Stimulated activated effector memory CD8-positive, alpha-beta T cell treated with anti-CD3 and anti-CD28 coated beads, Interleukin-12 subunit alpha, Interleukin-12 subunit beta, amount 100 ng/mL, for 72 hours (primary cell): ENCODE measurements around the gene THAP5.

Experiments used
- ATAC-seq: fragments of 150-1000 bp; cut with Tn5 transposase; 2 replicates; pipeline ENCODE4 v1.10.0; 2021
- DNase-seq, 2 donors: peaks; one replicate each; pipeline ENCODE4 v3.0.0; 2021 to 2022; ENCODE audit warnings: low spot score in 2 of 2
- H3K27ac Mint-ChIP-seq: one replicate; pipeline ENCODE4 v1.8.0; 2022; ENCODE audit warnings: mild to moderate bottlenecking, mixed read lengths
- H3K36me3 Mint-ChIP-seq: one replicate; pipeline ENCODE4 v1.8.0; 2022; ENCODE audit warnings: mild to moderate bottlenecking, mixed read lengths
- H3K4me1 Mint-ChIP-seq: one replicate; pipeline ENCODE4 v1.8.0; 2022; ENCODE audit warnings: mixed read lengths
- H3K4me3 Mint-ChIP-seq: one replicate; pipeline ENCODE4 v1.8.0; 2022; ENCODE audit warnings: mild to moderate bottlenecking, mixed read lengths
- H3K9me3 Mint-ChIP-seq: one replicate; pipeline ENCODE4 v1.8.0; 2022; ENCODE audit warnings: mixed read lengths

Gene THAP5

GRCh38 chr7:108528183-108528712 lies 41.3 kb downstream of the THAP5 start:
- Mint-ChIP-seq H3K4me1 (peaks cover 19% of the 10 kb centered on the region), H3K27ac (peak overlapping the region; percentile 16), H3K36me3 (peaks cover 17% of the 10 kb centered on the region), H3K4me3 (no peak overlapping the region), H3K9me3 (no peaks in the 10 kb centered on the region)
- DNase-seq (no peak), ATAC-seq (no peak)

GRCh38 chr7:108526768-108527017 lies 42.8 kb downstream of the THAP5 start:
- Mint-ChIP-seq H3K27ac (peak overlapping the region; percentile 98), H3K4me3 (peak overlapping the region; percentile 91), H3K9me3 (no peaks in the 10 kb centered on the region), H3K36me3 (peaks cover 28% of the 10 kb centered on the region), H3K4me1 (peaks cover 26% of the 10 kb centered on the region)
- no peak for DNase-seq
- ATAC-seq, result no peak

GRCh38 chr7:108525985-108526767 lies 43.3 kb downstream of the THAP5 start, which contains the start of gene PNPLA8:
Gene PNPLA8 (minus strand): TSS chr7:108526135. CDS start chr7:108515491, 10,644 bp downstream.
- Mint-ChIP-seq H3K4me1 (peaks cover 31% of the 10 kb centered on the region), H3K36me3 (peaks cover 33% of the 10 kb centered on the region), H3K9me3 (no peaks in the 10 kb centered on the region), H3K4me3 (peak within 1 kb of the TSS; percentile 91), H3K27ac (peak within 1 kb of the TSS; percentile 98)
- ATAC-seq, result peak; percentile 95
- DNase-seq, result peak; percentile 99 to 100

- ATAC-seq (peak; percentile 63), DNase-seq (no peak)
- H3K36me3 Mint-ChIP-seq, result peaks cover 39% of the 10 kb centered on the region
- peak overlapping the region; percentile 91 for H3K4me3 Mint-ChIP-seq
- H3K27ac Mint-ChIP-seq, result peak overlapping the region; percentile 98
- no peaks in the 10 kb centered on the region for H3K9me3 Mint-ChIP-seq
- H3K4me1 Mint-ChIP-seq, result peaks cover 36% of the 10 kb centered on the region
Measured at GRCh38 chr7:108525327-108525984, 44.0 kb downstream of the THAP5 start.

- ATAC-seq (no peak), DNase-seq (no peak)
- Mint-ChIP-seq H3K4me3 (no peak overlapping the region), H3K9me3 (no peaks in the 10 kb centered on the region), H3K36me3 (peaks cover 65% of the 10 kb centered on the region), H3K4me1 (peaks cover 39% of the 10 kb centered on the region), H3K27ac (no peak overlapping the region)
Measured at GRCh38 chr7:108522780-108523179, 46.7 kb downstream of the THAP5 start.

GRCh38 chr7:108517951-108518350 lies 51.6 kb downstream of the THAP5 start:
- H3K4me3 Mint-ChIP-seq, result no peak overlapping the region
- peaks cover 29% of the 10 kb centered on the region for H3K4me1 Mint-ChIP-seq
- ATAC-seq (no peak), DNase-seq (no peak)
- no peaks in the 10 kb centered on the region for H3K9me3 Mint-ChIP-seq
- H3K27ac Mint-ChIP-seq, result no peak overlapping the region
- H3K36me3 Mint-ChIP-seq, result peaks cover 81% of the 10 kb centered on the region

- Mint-ChIP-seq H3K27ac (peak overlapping the region; percentile 7), H3K4me3 (no peak overlapping the region), H3K36me3 (peaks cover 78% of the 10 kb centered on the region), H3K9me3 (no peaks in the 10 kb centered on the region), H3K4me1 (peaks cover 14% of the 10 kb centered on the region)
- DNase-seq (no peak), ATAC-seq (no peak)
Measured at GRCh38 chr7:108515630-108516029, 53.9 kb downstream of the THAP5 start.

GRCh38 chr7:108515013-108515412 lies 54.5 kb downstream of the THAP5 start:
- ATAC-seq, result no peak
- Mint-ChIP-seq H3K9me3 (no peaks in the 10 kb centered on the region), H3K27ac (no peak overlapping the region), H3K4me3 (no peak overlapping the region), H3K4me1 (peaks cover 14% of the 10 kb centered on the region), H3K36me3 (peaks cover 79% of the 10 kb centered on the region)
- DNase-seq, result no peak
